WTC11 (cell line): ENCODE measurements around the gene GJC1. TPM values are rescaled to one million over a fixed set of nuclear protein-coding genes. Genes with fewer than 3 reads are reported as not detected.
A peak's percentile ranks its signal among the peaks of the same experiment; 100 is the strongest.

ENCODE experiments used
- ATAC-seq: fragments of 200-7000 bp; cut with Tn5 transposase; 2 replicates; pipeline ENCODE4 v1.10.0; 2021; ENCODE audit warnings: mild to moderate bottlenecking, moderate library complexity
- CTCF ChIA-PET: fragments of 300-600 bp; sonication (Branson Sonifier 250); formaldehyde crosslinking; loops from one replicate; lab custom pipeline; 2021; ENCODE audit warnings: antibody characterized with exemption; lab: Charles Lee
- POLR2A ChIA-PET: fragments of 350-600 bp; sonication (Branson Sonifier 250); formaldehyde crosslinking; loops from one replicate; lab custom pipeline; 2021; ENCODE audit warnings: antibody characterized with exemption; lab: Charles Lee
- DNase-seq: peaks from one replicate; pipeline ENCODE4 v3.0.0; 2021; ENCODE audit warnings: low spot score
- H3K27ac Mint-ChIP-seq: 2 replicates; pipeline ENCODE4 v1.8.0; 2021; ENCODE audit warnings: mixed read lengths
- H3K27me3 Mint-ChIP-seq: 2 replicates; pipeline ENCODE4 v1.8.0; 2021; ENCODE audit warnings: low read depth, mild to moderate bottlenecking, moderate library complexity, mixed read lengths
- H3K36me3 Mint-ChIP-seq: 2 replicates; pipeline ENCODE4 v1.8.0; 2021; ENCODE audit warnings: mixed read lengths
- H3K4me1 Mint-ChIP-seq: 2 replicates; pipeline ENCODE4 v1.8.0; 2022; ENCODE audit warnings: mixed read lengths
- H3K4me3 Mint-ChIP-seq: 2 replicates; pipeline ENCODE4 v1.8.0; 2021; ENCODE audit warnings: mild to moderate bottlenecking, moderate library complexity, mixed read lengths
- H3K9me3 Mint-ChIP-seq: 2 replicates; pipeline ENCODE4 v1.8.0; 2021; ENCODE audit warnings: mixed read lengths
- EMX1 ChIP-seq: fragments of 250-450 bp; sonication (Bioruptor Pico); IDR thresholded peaks from 2 replicates; pipeline ENCODE4 v1.8.0; 2021; ENCODE audit warnings: mild to moderate bottlenecking
- ESRRA ChIP-seq: sonication (generic); formaldehyde crosslinking; IDR thresholded peaks from 2 replicates; pipeline ENCODE4 v1.8.1; 2022; ENCODE audit warnings: mild to moderate bottlenecking, missing genetic modification reagents, borderline replicate concordance
- FOXP1 ChIP-seq: sonication (generic); formaldehyde crosslinking; IDR thresholded peaks from 2 replicates; pipeline ENCODE4 v1.8.0; 2022; ENCODE audit warnings: missing genetic modification reagents, mild to moderate bottlenecking, moderate library complexity, borderline replicate concordance
- GABPB1 ChIP-seq: sonication (generic); formaldehyde crosslinking; IDR thresholded peaks from 2 replicates; pipeline ENCODE4 v1.8.1; 2023; ENCODE audit warnings: mild to moderate bottlenecking, missing genetic modification reagents
- GRHL2 ChIP-seq: fragments of 250-450 bp; sonication (Bioruptor Pico); IDR thresholded peaks from 2 replicates; pipeline ENCODE4 v1.8.0; 2022; ENCODE audit warnings: mild to moderate bottlenecking, moderate library complexity; ENCODE audit not compliant: insufficient replicate concordance, severe bottlenecking
- GTF2I ChIP-seq: fragments of 250-450 bp; sonication (Bioruptor Pico); conservative IDR thresholded peaks from 2 replicates; pipeline ENCODE4 v1.4.0; 2021; ENCODE audit warnings: mild to moderate bottlenecking
- MYBL2 ChIP-seq: sonication (generic); formaldehyde crosslinking; IDR thresholded peaks from 2 replicates; pipeline ENCODE4 v1.8.1; 2023; ENCODE audit warnings: mild to moderate bottlenecking, moderate library complexity, missing genetic modification reagents
- NFATC4 ChIP-seq: fragments of 250-450 bp; sonication (Bioruptor Pico); IDR thresholded peaks from 2 replicates; pipeline ENCODE4 v1.9.0; 2021; ENCODE audit warnings: mild to moderate bottlenecking
- NR1H2 ChIP-seq: sonication (generic); formaldehyde crosslinking; IDR thresholded peaks from 2 replicates; pipeline ENCODE4 v1.9.0; 2021; ENCODE audit warnings: mild to moderate bottlenecking, moderate library complexity, missing genetic modification reagents
- RORB ChIP-seq: fragments of 250-450 bp; sonication (Bioruptor Pico); IDR thresholded peaks from 2 replicates; pipeline ENCODE4 v1.9.0; 2021; ENCODE audit warnings: mild to moderate bottlenecking
- SMAD4 ChIP-seq: sonication (generic); formaldehyde crosslinking; IDR thresholded peaks from 2 replicates; pipeline ENCODE4 v1.8.0; 2022; ENCODE audit warnings: mild to moderate bottlenecking, missing genetic modification reagents
- SP1 ChIP-seq: sonication (generic); formaldehyde crosslinking; conservative IDR thresholded peaks from 2 replicates; pipeline ENCODE4 v1.8.1; 2022; ENCODE audit warnings: missing genetic modification reagents
- TCF7 ChIP-seq: sonication (generic); formaldehyde crosslinking; IDR thresholded peaks from 2 replicates; pipeline ENCODE4 v1.8.0; 2022; ENCODE audit warnings: mild to moderate bottlenecking, low read depth, missing genetic modification reagents, moderate library complexity
- ZNF219 ChIP-seq: sonication (generic); formaldehyde crosslinking; IDR thresholded peaks from 2 replicates; pipeline ENCODE4 v1.8.0; 2023; ENCODE audit warnings: missing genetic modification reagents, mild to moderate bottlenecking, borderline replicate concordance
- ZNF416 ChIP-seq: fragments of 250-450 bp; sonication (Bioruptor Pico); IDR thresholded peaks from 2 replicates; pipeline ENCODE4 v1.9.0; 2021; ENCODE audit warnings: mild to moderate bottlenecking, inconsistent platforms
- total RNA-seq: library from RNA; stranded (reverse); gene quantifications from 3 replicates; pipeline ENCODE4 v1.2.3, GENCODE V29; 2021
- TF ChIP-seq, protein P1 (sequence below): sonication (generic); formaldehyde crosslinking; IDR thresholded peaks from 2 replicates; pipeline ENCODE4 v1.8.1; 2023; ENCODE audit warnings: mild to moderate bottlenecking, missing genetic modification reagents, borderline replicate concordance
- TF ChIP-seq, protein P2 (sequence below): fragments of 250-450 bp; sonication (Bioruptor Pico); IDR thresholded peaks from 2 replicates; pipeline ENCODE4 v1.9.0; 2021; ENCODE audit warnings: mild to moderate bottlenecking
- TF ChIP-seq, protein P3 (sequence below): fragments of 250-450 bp; sonication (Bioruptor Pico); IDR thresholded peaks from 2 replicates; pipeline ENCODE4 v1.9.0; 2021; ENCODE audit warnings: mild to moderate bottlenecking, borderline replicate concordance
- TF ChIP-seq, protein P4 (sequence below): sonication (generic); formaldehyde crosslinking; conservative IDR thresholded peaks from 2 replicates; pipeline ENCODE4 v1.8.1; 2023; ENCODE audit warnings: mild to moderate bottlenecking, low read depth, missing genetic modification reagents, moderate library complexity
- TF ChIP-seq, protein P5 (sequence below): sonication (generic); formaldehyde crosslinking; IDR thresholded peaks from 2 replicates; pipeline ENCODE4 v1.8.1; 2023; ENCODE audit warnings: mild to moderate bottlenecking, missing genetic modification reagents, moderate library complexity
- TF ChIP-seq, protein P6 (sequence below): sonication (generic); formaldehyde crosslinking; IDR thresholded peaks from 2 replicates; pipeline ENCODE4 v1.8.0; 2022; ENCODE audit warnings: mild to moderate bottlenecking, missing genetic modification reagents

Gene GJC1
- total RNA-seq, 1 experiment from 2014 or later = 104 TPM

DNA sequence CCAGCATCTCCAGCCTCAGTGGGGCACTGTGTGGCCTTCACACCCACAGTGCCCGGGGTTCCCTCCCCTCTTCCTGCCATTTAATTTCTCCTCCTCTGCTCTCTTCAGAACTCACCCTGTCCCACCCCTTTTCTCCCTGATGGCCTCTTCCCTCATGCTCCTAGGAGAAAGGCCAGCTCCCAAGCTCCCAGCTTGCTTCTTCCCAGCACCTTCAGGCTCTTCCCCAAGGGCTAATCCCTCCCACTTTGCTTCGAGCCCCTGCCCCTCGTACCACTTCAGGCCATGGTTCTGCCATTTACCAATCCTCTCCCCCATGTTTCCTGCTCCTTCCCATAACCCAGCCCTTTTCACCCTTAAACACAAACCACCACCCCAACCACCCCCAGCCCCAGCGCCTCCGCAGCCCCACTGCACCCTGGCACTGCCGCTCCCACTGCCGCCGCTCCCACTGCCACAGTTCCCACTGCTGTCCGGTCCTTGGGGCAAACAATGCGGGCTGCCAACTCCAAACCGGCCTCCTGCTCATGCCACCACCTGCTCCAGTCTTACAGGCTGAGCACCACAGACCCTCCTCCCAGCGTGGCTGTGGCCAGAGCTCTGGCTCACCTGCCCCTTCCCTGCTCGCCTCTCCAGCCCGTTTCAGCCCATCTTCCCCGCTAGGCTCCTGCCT, 42.7 kb downstream of the GJC1 start:
- CTCF ChIA-PET = interaction anchor here (1.6 kb wide), 1 partner anchor 8 kb away, joined by 6 read pairs; no protein-coding TSS in a partner anchor
- DNase-seq = no peak
- POLR2A ChIA-PET = interaction anchor here (1.4 kb wide), 1 partner anchor 11 kb away, joined by 3 read pairs; no protein-coding TSS in a partner anchor

DNA sequence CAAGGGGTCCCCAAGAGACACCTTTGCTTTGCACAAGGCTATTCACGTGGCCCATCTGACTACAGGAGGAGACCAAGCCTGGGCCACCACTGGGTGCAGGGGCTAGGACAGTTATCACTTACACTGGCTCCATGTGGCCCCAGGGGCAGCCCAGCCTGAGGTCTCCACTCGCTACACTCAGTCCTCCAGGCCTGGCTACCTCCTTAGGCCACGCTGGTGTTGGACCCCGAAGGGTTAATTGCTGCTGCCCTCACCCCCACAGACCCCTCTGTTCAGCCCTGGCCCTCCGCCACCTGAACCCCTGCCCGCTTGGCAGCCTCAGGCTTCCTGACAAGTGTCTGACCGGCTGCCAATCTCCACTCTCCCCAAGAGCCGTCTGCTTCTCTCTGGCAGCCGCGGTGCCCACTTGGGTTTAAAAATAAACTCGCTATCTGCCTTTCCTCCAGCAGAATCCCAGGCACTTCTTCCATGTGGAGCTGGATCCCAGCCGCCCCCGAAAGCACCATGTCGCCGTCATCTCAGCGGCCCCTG, 43.5 kb downstream of the GJC1 start:
- ATAC-seq (no peak), DNase-seq (no peak)
- POLR2A ChIA-PET = interaction anchor here (1.4 kb wide), 1 partner anchor 12 kb away, joined by 3 read pairs; no protein-coding TSS in a partner anchor
- CTCF ChIA-PET = interaction anchor here (1.3 kb wide), 1 partner anchor 21 kb away, joined by 3 read pairs; no protein-coding TSS in a partner anchor
- Mint-ChIP-seq H3K4me3 (no peak overlapping the region), H3K27ac (no peak overlapping the region), H3K9me3 (no peaks in the 10 kb centered on the region), H3K27me3 (no peaks in the 10 kb centered on the region; the same call in 1 of the 2 replicates), H3K36me3 (no peaks in the 10 kb centered on the region), H3K4me1 (peaks cover 13% of the 10 kb centered on the region)
- TF ChIP-seq, protein P1, sequence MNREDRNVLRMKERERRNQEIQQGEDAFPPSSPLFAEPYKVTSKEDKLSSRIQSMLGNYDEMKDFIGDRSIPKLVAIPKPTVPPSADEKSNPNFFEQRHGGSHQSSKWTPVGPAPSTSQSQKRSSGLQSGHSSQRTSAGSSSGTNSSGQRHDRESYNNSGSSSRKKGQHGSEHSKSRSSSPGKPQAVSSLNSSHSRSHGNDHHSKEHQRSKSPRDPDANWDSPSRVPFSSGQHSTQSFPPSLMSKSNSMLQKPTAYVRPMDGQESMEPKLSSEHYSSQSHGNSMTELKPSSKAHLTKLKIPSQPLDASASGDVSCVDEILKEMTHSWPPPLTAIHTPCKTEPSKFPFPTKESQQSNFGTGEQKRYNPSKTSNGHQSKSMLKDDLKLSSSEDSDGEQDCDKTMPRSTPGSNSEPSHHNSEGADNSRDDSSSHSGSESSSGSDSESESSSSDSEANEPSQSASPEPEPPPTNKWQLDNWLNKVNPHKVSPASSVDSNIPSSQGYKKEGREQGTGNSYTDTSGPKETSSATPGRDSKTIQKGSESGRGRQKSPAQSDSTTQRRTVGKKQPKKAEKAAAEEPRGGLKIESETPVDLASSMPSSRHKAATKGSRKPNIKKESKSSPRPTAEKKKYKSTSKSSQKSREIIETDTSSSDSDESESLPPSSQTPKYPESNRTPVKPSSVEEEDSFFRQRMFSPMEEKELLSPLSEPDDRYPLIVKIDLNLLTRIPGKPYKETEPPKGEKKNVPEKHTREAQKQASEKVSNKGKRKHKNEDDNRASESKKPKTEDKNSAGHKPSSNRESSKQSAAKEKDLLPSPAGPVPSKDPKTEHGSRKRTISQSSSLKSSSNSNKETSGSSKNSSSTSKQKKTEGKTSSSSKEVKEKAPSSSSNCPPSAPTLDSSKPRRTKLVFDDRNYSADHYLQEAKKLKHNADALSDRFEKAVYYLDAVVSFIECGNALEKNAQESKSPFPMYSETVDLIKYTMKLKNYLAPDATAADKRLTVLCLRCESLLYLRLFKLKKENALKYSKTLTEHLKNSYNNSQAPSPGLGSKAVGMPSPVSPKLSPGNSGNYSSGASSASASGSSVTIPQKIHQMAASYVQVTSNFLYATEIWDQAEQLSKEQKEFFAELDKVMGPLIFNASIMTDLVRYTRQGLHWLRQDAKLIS (CRISPR knock-in tag) = no peak
- TF ChIP-seq FOXP1 (CRISPR knock-in tag) (no peak), ZNF416 (CRISPR knock-in tag) (no peak), SP1 (CRISPR knock-in tag) (no peak), GTF2I (CRISPR knock-in tag) (no peak), EMX1 (CRISPR knock-in tag) (no peak), TCF7 (CRISPR knock-in tag) (no peak), GRHL2 (no peak), GABPB1 (CRISPR knock-in tag) (no peak), NFATC4 (CRISPR knock-in tag) (no peak)
- TF ChIP-seq, protein P2, sequence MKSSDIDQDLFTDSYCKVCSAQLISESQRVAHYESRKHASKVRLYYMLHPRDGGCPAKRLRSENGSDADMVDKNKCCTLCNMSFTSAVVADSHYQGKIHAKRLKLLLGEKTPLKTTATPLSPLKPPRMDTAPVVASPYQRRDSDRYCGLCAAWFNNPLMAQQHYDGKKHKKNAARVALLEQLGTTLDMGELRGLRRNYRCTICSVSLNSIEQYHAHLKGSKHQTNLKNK (CRISPR knock-in tag) = no peak
- TF ChIP-seq, protein P3, sequence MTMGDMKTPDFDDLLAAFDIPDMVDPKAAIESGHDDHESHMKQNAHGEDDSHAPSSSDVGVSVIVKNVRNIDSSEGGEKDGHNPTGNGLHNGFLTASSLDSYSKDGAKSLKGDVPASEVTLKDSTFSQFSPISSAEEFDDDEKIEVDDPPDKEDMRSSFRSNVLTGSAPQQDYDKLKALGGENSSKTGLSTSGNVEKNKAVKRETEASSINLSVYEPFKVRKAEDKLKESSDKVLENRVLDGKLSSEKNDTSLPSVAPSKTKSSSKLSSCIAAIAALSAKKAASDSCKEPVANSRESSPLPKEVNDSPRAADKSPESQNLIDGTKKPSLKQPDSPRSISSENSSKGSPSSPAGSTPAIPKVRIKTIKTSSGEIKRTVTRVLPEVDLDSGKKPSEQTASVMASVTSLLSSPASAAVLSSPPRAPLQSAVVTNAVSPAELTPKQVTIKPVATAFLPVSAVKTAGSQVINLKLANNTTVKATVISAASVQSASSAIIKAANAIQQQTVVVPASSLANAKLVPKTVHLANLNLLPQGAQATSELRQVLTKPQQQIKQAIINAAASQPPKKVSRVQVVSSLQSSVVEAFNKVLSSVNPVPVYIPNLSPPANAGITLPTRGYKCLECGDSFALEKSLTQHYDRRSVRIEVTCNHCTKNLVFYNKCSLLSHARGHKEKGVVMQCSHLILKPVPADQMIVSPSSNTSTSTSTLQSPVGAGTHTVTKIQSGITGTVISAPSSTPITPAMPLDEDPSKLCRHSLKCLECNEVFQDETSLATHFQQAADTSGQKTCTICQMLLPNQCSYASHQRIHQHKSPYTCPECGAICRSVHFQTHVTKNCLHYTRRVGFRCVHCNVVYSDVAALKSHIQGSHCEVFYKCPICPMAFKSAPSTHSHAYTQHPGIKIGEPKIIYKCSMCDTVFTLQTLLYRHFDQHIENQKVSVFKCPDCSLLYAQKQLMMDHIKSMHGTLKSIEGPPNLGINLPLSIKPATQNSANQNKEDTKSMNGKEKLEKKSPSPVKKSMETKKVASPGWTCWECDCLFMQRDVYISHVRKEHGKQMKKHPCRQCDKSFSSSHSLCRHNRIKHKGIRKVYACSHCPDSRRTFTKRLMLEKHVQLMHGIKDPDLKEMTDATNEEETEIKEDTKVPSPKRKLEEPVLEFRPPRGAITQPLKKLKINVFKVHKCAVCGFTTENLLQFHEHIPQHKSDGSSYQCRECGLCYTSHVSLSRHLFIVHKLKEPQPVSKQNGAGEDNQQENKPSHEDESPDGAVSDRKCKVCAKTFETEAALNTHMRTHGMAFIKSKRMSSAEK = no peak

More for the DNA sequence above, 42.7 kb downstream of the GJC1 start:
- no peak for TF ChIP-seq EMX1 (CRISPR knock-in tag)
- TF ChIP-seq GTF2I (CRISPR knock-in tag) = no peak
- TF ChIP-seq ZNF219 (CRISPR knock-in tag) = no peak
- no peak for TF ChIP-seq SMAD4 (CRISPR knock-in tag)
- no peak for TF ChIP-seq ESRRA (CRISPR knock-in tag)
- TF ChIP-seq NR1H2 (CRISPR knock-in tag) = no peak
- TF ChIP-seq, protein P4, sequence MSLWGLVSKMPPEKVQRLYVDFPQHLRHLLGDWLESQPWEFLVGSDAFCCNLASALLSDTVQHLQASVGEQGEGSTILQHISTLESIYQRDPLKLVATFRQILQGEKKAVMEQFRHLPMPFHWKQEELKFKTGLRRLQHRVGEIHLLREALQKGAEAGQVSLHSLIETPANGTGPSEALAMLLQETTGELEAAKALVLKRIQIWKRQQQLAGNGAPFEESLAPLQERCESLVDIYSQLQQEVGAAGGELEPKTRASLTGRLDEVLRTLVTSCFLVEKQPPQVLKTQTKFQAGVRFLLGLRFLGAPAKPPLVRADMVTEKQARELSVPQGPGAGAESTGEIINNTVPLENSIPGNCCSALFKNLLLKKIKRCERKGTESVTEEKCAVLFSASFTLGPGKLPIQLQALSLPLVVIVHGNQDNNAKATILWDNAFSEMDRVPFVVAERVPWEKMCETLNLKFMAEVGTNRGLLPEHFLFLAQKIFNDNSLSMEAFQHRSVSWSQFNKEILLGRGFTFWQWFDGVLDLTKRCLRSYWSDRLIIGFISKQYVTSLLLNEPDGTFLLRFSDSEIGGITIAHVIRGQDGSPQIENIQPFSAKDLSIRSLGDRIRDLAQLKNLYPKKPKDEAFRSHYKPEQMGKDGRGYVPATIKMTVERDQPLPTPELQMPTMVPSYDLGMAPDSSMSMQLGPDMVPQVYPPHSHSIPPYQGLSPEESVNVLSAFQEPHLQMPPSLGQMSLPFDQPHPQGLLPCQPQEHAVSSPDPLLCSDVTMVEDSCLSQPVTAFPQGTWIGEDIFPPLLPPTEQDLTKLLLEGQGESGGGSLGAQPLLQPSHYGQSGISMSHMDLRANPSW (CRISPR knock-in tag) = no peak
- TF ChIP-seq, protein P5, sequence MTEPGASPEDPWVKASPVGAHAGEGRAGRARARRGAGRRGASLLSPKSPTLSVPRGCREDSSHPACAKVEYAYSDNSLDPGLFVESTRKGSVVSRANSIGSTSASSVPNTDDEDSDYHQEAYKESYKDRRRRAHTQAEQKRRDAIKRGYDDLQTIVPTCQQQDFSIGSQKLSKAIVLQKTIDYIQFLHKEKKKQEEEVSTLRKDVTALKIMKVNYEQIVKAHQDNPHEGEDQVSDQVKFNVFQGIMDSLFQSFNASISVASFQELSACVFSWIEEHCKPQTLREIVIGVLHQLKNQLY (CRISPR knock-in tag) = no peak
- no peak for TF ChIP-seq RORB (CRISPR knock-in tag)
- TF ChIP-seq, protein P6, sequence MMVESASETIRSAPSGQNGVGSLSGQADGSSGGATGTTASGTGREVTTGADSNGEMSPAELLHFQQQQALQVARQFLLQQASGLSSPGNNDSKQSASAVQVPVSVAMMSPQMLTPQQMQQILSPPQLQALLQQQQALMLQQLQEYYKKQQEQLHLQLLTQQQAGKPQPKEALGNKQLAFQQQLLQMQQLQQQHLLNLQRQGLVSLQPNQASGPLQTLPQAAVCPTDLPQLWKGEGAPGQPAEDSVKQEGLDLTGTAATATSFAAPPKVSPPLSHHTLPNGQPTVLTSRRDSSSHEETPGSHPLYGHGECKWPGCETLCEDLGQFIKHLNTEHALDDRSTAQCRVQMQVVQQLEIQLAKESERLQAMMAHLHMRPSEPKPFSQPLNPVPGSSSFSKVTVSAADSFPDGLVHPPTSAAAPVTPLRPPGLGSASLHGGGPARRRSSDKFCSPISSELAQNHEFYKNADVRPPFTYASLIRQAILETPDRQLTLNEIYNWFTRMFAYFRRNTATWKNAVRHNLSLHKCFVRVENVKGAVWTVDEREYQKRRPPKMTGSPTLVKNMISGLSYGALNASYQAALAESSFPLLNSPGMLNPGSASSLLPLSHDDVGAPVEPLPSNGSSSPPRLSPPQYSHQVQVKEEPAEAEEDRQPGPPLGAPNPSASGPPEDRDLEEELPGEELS (CRISPR knock-in tag) = no peak
- no peak for TF ChIP-seq MYBL2 (CRISPR knock-in tag)
- TF ChIP-seq, all 79 proteins: peak for 0
- peaks cover 5% of the 10 kb centered on the region for H3K4me1 Mint-ChIP-seq
- no peaks in the 10 kb centered on the region for H3K27me3 Mint-ChIP-seq
- H3K4me3 Mint-ChIP-seq = no peak overlapping the region
- H3K9me3 Mint-ChIP-seq = no peaks in the 10 kb centered on the region
- peak; percentile 32 for ATAC-seq
- no peak overlapping the region for H3K27ac Mint-ChIP-seq
- H3K36me3 Mint-ChIP-seq = no peaks in the 10 kb centered on the region
